Peyer's patch (tissue), 4 donors: ENCODE results near the gene FUT1. TPM values are rescaled to one million over a fixed set of nuclear protein-coding genes. Genes with fewer than 3 reads are reported as not detected.
"Not testable (repeated sequence)": the region's sequence is repeated elsewhere in the genome, so short reads cannot be mapped to it uniquely, and the experiment has no call there.

Source experiments
- DNase-seq, 3 donors: peaks; one replicate each; pipeline ENCODE4 v3.0.0-alpha.2; 2017 to 2019
- H3K27ac ChIP-seq, 4 donors: fragments of 200-600 bp; sonication (generic); one replicate each; pipeline ENCODE4 v1.5.1; 2016 to 2019
- H3K27me3 ChIP-seq, 2 donors: fragments of 200-600 bp; sonication (generic); one replicate each; pipeline ENCODE4 v1.5.1; 2019
- H3K36me3 ChIP-seq, 3 donors: fragments of 200-600 bp; sonication (generic); one replicate each; pipeline ENCODE4 v1.5.1; 2016 to 2019
- H3K4me1 ChIP-seq, 4 donors: fragments of 200-600 bp; sonication (generic); one replicate each; pipeline ENCODE4 v1.5.1; 2016 to 2019
- H3K4me3 ChIP-seq, 4 donors: fragments of 200-600 bp; sonication (generic); 1 replicate in 3 of 4; 2 replicates in 1 of 4; pipeline ENCODE4 v1.5.1; 2016 to 2019; ENCODE audit warnings: mild to moderate bottlenecking in 1 of 4
- H3K9me3 ChIP-seq, 4 donors: fragments of 200-600 bp; sonication (generic); one replicate each; pipeline ENCODE4 v1.5.1; 2016 to 2019; ENCODE audit warnings: mild to moderate bottlenecking in 1 of 4
- CTCF ChIP-seq, 6 experiments: fragments of 450-650 bp in 4 of 6; fragments of 200-600 bp in 2 of 6; sonication (generic) in 1 of 6; IDR thresholded peaks; one replicate each; pipeline ENCODE4 v1.5.1; 2017 to 2019; ENCODE audit warnings: antibody characterized with exemption in 6 of 6, mild to moderate bottlenecking in 3 of 6, moderate library complexity in 1 of 6
- POLR2A ChIP-seq, 2 donors: fragments of 450-650 bp; IDR thresholded peaks; one replicate each; pipeline ENCODE4 v1.5.1; 2017; ENCODE audit warnings: antibody characterized with exemption in 2 of 2, mild to moderate bottlenecking in 2 of 2, moderate library complexity in 2 of 2
- total RNA-seq, 4 donors: library from RNA; depleted of rRNA; stranded (reverse); fragments of >200 nt; gene quantifications; one replicate each; pipeline ENCODE4 v1.1.0, GENCODE V29; 2016

Gene FUT1
- total RNA-seq, 4 donors from 2014 or later = 0.38 to 1.2 (median 0.68) TPM

GRCh38 chr19:48795685-48796070 lies 43.2 kb upstream of the FUT1 start:
- H3K27me3 ChIP-seq = no peaks in the 10 kb centered on the region
- DNase-seq = peak in 1 of 3 donors; percentile 54
- H3K4me1 ChIP-seq = peaks cover 0 to 14% (median 2%) of the 10 kb centered on the region in 4 donors
- H3K9me3 ChIP-seq = no peaks in the 10 kb centered on the region
- no peak for TF ChIP-seq POLR2A (IDR thresholded peaks at IDR 0.05)
- no peak for TF ChIP-seq CTCF (IDR thresholded peaks at IDR 0.05)
- H3K27ac ChIP-seq = peak overlapping the region; percentile 63 to 87 (median 71)
- H3K36me3 ChIP-seq = no peaks in the 10 kb centered on the region
- no peak overlapping the region for H3K4me3 ChIP-seq

- peak overlapping the region; percentile 40 to 70 (median 56) for H3K4me3 ChIP-seq
- H3K27ac ChIP-seq = peak overlapping the region; percentile 63 to 87 (median 71)
- TF ChIP-seq POLR2A (IDR thresholded peaks at IDR 0.05) = peak in 1 of 2 donors; percentile 34
- TF ChIP-seq CTCF (IDR thresholded peaks at IDR 0.05) = peak; percentile 85 to 99 (median 97)
Observed at GRCh38 chr19:48795055-48795684, 42.7 kb upstream of the FUT1 start.

GRCh38 chr19:48794291-48794690 lies 41.9 kb upstream of the FUT1 start:
- H3K4me1 ChIP-seq = peaks cover 0 to 14% (median 2%) of the 10 kb centered on the region in 4 donors
- no peaks in the 10 kb centered on the region for H3K9me3 ChIP-seq
- H3K27me3 ChIP-seq = no peaks in the 10 kb centered on the region
- H3K36me3 ChIP-seq = no peaks in the 10 kb centered on the region
- H3K27ac ChIP-seq = no peak overlapping the region
- no peak for DNase-seq
- H3K4me3 ChIP-seq = no peak overlapping the region
- TF ChIP-seq CTCF (IDR thresholded peaks at IDR 0.05) = no peak
- no peak for TF ChIP-seq POLR2A (IDR thresholded peaks at IDR 0.05)

More at GRCh38 chr19:48795055-48795684, 42.7 kb upstream of the FUT1 start:
- no peaks in the 10 kb centered on the region for H3K36me3 ChIP-seq
- H3K9me3 ChIP-seq = no peaks in the 10 kb centered on the region
- H3K27me3 ChIP-seq = no peaks in the 10 kb centered on the region
- DNase-seq = peak; percentile 90 to 95 (median 90)
- peaks cover 0 to 14% (median 2%) of the 10 kb centered on the region in 4 donors for H3K4me1 ChIP-seq

GRCh38 chr19:48793271-48793670 lies 40.8 kb upstream of the FUT1 start:
- Histone ChIP-seq H3K9me3 (no peaks in the 10 kb centered on the region), H3K27me3 (no peaks in the 10 kb centered on the region), H3K4me3 (no peak overlapping the region), H3K4me1 (peaks cover 0 to 14% (median 2%) of the 10 kb centered on the region in 4 donors), H3K27ac (no peak overlapping the region), H3K36me3 (no peaks in the 10 kb centered on the region)
- TF ChIP-seq POLR2A (IDR thresholded peaks at IDR 0.05) = no peak
- TF ChIP-seq CTCF (IDR thresholded peaks at IDR 0.05) = no peak
- no peak for DNase-seq

- not testable (repeated sequence) for H3K36me3 ChIP-seq, H3K4me3 ChIP-seq, DNase-seq, H3K27ac ChIP-seq, H3K9me3 ChIP-seq, H3K27me3 ChIP-seq
- H3K4me1 ChIP-seq = peaks cover 0 to 12% (median 0%) of the 10 kb centered on the region in 4 donors
Observed at GRCh38 chr19:48787331-48787730, 34.9 kb upstream of the FUT1 start.

- not testable (repeated sequence) for DNase-seq, H3K27me3 ChIP-seq, H3K9me3 ChIP-seq, H3K36me3 ChIP-seq, H3K27ac ChIP-seq, H3K4me3 ChIP-seq
- H3K4me1 ChIP-seq = peaks cover 0 to 18% (median 0%) of the 10 kb centered on the region in 4 donors
Observed at GRCh38 chr19:48786422-48786821, 34.0 kb upstream of the FUT1 start.
